HL-60 (cell line): Measurements from ENCODE around the gene CSTF2T.

Experiments
- DNase-seq, 2 experiments: peaks; one replicate each; pipeline ENCODE4 v3.0.0-alpha.2; 2010 to 2020; ENCODE audit warnings: low read depth in 1 of 2, low spot score in 1 of 2
- H3K27ac ChIP-seq: fragments of 250-450 bp; sonication (Bioruptor Pico); replicated peaks from 2 replicates; pipeline ENCODE4 v1.5.1; 2020; ENCODE audit warnings: mild to moderate bottlenecking, moderate library complexity
- H3K27me3 ChIP-seq: fragments of 250-450 bp; sonication (Bioruptor Pico); 2 replicates; pipeline ENCODE4 v1.5.1; 2021; ENCODE audit warnings: mild to moderate bottlenecking, moderate library complexity; ENCODE audit not compliant: insufficient read depth, poor library complexity, severe bottlenecking
- H3K4me3 ChIP-seq: replicated peaks from 2 replicates; pipeline ENCODE4 v1.5.1; 2011; ENCODE audit warnings: mild to moderate bottlenecking, control low read depth, low read length; ENCODE audit not compliant: insufficient read depth
- CTCF ChIP-seq: IDR thresholded peaks from one replicate; pipeline ENCODE4 v1.5.1; 2011; ENCODE audit warnings: low read length, control low read depth, inconsistent platforms; ENCODE audit not compliant: insufficient read depth
- GABPA ChIP-seq: IDR thresholded peaks from 2 replicates; pipeline ENCODE4 v1.6.1; 2012; ENCODE audit warnings: low read depth
- POLR2AphosphoS5 ChIP-seq: IDR thresholded peaks from 2 replicates; pipeline ENCODE4 v1.6.1; 2012; ENCODE audit warnings: low read depth
- REST ChIP-seq: IDR thresholded peaks from 2 replicates; pipeline ENCODE4 v1.6.1; 2012; ENCODE audit warnings: low read depth; ENCODE audit not compliant: insufficient replicate concordance
- SPI1 ChIP-seq: IDR thresholded peaks from 2 replicates; pipeline ENCODE4 v1.6.1; 2012; ENCODE audit warnings: low read depth, mild to moderate bottlenecking, borderline replicate concordance

Gene CSTF2T

DNA sequence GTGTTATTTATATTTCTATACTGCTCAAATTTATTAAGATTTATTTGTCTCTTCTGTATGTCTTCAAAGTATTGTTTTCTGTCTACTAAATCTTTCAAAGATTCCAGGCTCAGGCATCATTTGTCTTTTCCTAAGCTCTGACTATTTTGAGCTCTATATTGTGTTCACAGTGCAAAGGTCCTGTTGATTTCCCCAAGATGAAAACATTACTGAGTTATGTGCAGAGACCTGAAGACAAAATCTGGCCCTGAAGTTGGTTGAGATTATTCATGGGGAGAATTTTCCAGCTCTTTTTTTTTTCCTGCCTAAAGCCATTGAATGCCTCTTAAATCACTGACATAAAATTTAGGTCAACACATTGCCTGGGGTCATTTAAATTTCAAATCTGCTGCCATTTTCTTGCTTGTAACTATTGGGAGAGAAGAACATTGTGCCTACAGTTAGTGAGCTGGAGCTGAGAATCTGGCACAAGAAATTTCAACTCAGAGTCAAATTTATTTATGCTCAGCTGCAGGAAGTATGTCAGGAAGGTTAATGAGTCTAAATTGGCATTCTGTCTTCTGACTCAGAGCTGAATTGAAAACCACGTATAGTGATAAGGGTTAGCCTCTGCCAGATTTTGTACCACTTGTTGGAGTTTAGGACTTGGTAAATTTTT lies 31.6 kb downstream of the CSTF2T start:
- Histone ChIP-seq H3K27me3 (no peaks in the 10 kb centered on the region), H3K4me3 (no peak overlapping the region), H3K27ac (no peak overlapping the region)
- TF ChIP-seq POLR2AphosphoS5 (no peak), CTCF (no peak), SPI1 (no peak), REST (no peak), GABPA (no peak)
- no peak for DNase-seq

GRCh38 chr10:51666456-51666855 lies 32.9 kb downstream of the CSTF2T start:
- DNase-seq, result no peak
- no peak for TF ChIP-seq CTCF
- no peak for TF ChIP-seq GABPA
- no peak for TF ChIP-seq POLR2AphosphoS5
- no peak for TF ChIP-seq REST
- TF ChIP-seq SPI1, result no peak
- no peak overlapping the region for H3K4me3 ChIP-seq
- no peak overlapping the region for H3K27ac ChIP-seq
- H3K27me3 ChIP-seq, result no peaks in the 10 kb centered on the region

DNA sequence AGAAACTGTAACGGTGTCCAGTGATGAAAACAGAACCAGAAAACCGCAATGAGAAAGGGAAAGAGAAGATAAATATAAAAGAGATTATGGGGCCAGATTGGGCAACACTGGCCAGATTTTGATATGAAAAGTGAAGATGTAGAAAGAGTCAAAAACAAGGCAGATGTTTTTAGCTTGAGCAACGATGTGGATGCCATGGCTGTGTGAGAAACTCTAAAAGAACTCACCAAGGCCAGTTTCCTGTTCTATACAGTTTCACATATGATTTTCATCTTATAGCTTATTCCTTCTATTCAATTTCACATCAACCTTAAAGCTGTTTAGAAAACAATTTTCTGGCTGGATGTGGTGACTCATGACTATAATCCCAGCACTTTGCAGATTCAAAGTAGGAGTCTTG lies 36.3 kb downstream of the CSTF2T start:
- Histone ChIP-seq H3K4me3 (no peak overlapping the region), H3K27me3 (no peaks in the 10 kb centered on the region), H3K27ac (no peak overlapping the region)
- TF ChIP-seq CTCF (no peak), SPI1 (no peak)
- no peak for DNase-seq

DNA sequence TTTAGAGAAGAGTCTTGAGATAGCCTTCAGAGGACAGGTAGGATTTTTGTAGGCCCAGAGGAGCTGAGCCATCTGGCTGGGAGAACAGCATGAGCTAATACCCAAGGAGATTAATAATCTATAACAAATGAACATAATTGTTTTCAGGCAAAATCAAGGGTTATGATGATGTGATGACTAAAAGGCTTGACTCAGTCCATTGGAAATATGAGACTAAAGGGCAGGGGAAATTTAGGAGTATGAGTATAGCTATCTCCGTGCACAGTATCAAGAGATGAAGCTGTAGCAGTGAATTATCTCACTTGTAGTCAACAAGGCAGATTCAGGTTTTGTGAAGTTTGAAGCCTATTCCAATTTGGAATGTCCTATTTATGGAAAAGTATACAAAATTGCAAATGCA lies 40.1 kb downstream of the CSTF2T start:
- no peak for DNase-seq
- no peak overlapping the region for H3K4me3 ChIP-seq
- TF ChIP-seq REST, result no peak
- H3K27ac ChIP-seq, result no peak overlapping the region
- H3K27me3 ChIP-seq, result no peaks in the 10 kb centered on the region
